ENCODE results near the gene ALPK1.

GRCh38 chr4:112358952-112359749 is 62.0 kb downstream of the ALPK1 start:
- no peak for TF ChIP-seq GATA3 (IDR thresholded peaks at IDR 0.05; ENCODE audit: low read depth, low read length)
- no peak for TF ChIP-seq GATA2 (IDR thresholded peaks at IDR 0.05; ENCODE audit: low read depth, low read length)

Measured in SH-SY5Y (cell line).